ENCODE results near the gene STAB1.

DNA sequence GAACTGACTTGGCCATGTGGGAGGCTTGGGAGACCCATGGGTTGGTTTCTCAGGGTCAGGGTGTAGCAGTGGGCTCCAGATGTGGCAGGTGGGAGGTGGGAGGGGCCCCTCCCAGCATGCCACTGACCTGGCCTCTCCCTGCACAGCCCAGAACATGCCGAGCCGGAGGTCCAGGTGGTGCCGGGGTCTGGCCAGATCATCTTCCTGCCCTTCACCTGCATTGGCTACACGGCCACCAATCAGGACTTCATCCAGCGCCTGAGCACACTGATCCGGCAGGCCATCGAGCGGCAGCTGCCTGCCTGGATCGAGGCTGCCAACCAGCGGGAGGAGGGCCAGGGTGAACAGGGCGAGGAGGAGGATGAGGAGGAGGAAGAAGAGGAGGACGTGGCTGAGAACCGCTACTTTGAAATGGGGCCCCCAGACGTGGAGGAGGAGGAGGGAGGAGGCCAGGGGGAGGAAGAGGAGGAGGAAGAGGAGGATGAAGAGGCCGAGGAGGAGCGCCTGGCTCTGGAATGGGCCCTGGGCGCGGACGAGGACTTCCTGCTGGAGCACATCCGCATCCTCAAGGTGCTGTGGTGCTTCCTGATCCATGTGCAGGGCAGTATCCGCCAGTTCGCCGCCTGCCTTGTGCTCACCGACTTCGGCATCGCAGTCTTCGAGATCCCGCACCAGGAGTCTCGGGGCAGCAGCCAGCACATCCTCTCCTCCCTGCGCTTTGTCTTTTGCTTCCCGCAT lies 7.9 kb upstream of the STAB1 start:
- TF ChIP-seq, protein P1, sequence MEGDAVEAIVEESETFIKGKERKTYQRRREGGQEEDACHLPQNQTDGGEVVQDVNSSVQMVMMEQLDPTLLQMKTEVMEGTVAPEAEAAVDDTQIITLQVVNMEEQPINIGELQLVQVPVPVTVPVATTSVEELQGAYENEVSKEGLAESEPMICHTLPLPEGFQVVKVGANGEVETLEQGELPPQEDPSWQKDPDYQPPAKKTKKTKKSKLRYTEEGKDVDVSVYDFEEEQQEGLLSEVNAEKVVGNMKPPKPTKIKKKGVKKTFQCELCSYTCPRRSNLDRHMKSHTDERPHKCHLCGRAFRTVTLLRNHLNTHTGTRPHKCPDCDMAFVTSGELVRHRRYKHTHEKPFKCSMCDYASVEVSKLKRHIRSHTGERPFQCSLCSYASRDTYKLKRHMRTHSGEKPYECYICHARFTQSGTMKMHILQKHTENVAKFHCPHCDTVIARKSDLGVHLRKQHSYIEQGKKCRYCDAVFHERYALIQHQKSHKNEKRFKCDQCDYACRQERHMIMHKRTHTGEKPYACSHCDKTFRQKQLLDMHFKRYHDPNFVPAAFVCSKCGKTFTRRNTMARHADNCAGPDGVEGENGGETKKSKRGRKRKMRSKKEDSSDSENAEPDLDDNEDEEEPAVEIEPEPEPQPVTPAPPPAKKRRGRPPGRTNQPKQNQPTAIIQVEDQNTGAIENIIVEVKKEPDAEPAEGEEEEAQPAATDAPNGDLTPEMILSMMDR (conservative IDR thresholded peaks at IDR 0.05; ENCODE audit: low read depth in 2 of 2) = no peak
- TF ChIP-seq, protein P2, sequence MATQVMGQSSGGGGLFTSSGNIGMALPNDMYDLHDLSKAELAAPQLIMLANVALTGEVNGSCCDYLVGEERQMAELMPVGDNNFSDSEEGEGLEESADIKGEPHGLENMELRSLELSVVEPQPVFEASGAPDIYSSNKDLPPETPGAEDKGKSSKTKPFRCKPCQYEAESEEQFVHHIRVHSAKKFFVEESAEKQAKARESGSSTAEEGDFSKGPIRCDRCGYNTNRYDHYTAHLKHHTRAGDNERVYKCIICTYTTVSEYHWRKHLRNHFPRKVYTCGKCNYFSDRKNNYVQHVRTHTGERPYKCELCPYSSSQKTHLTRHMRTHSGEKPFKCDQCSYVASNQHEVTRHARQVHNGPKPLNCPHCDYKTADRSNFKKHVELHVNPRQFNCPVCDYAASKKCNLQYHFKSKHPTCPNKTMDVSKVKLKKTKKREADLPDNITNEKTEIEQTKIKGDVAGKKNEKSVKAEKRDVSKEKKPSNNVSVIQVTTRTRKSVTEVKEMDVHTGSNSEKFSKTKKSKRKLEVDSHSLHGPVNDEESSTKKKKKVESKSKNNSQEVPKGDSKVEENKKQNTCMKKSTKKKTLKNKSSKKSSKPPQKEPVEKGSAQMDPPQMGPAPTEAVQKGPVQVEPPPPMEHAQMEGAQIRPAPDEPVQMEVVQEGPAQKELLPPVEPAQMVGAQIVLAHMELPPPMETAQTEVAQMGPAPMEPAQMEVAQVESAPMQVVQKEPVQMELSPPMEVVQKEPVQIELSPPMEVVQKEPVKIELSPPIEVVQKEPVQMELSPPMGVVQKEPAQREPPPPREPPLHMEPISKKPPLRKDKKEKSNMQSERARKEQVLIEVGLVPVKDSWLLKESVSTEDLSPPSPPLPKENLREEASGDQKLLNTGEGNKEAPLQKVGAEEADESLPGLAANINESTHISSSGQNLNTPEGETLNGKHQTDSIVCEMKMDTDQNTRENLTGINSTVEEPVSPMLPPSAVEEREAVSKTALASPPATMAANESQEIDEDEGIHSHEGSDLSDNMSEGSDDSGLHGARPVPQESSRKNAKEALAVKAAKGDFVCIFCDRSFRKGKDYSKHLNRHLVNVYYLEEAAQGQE (IDR thresholded peaks at IDR 0.05; ENCODE audit: unreplicated experiment) = no peak
- TF ChIP-seq CREB1 (CRISPR knock-in tag; IDR thresholded peaks at IDR 0.05; ENCODE audit: low read depth) (no peak), ZNF114 (CRISPR knock-in tag; IDR thresholded peaks at IDR 0.05) (no peak), POLR2AphosphoS5 (IDR thresholded peaks at IDR 0.05; ENCODE audit: low read depth) (no peak), EZH2 (IDR thresholded peaks at IDR 0.05; ENCODE audit: low read depth, unreplicated experiment) (no peak), STAT1 (IDR thresholded peaks at IDR 0.05; ENCODE audit: unreplicated experiment) (no peak)
